ENCODE results near the gene SUSD5.

GRCh38 chr3:33170531-33170930 is 48.1 kb downstream of the SUSD5 start:
- TF ChIP-seq CTCF (IDR thresholded peaks at IDR 0.05), result no peak
- no peak for TF ChIP-seq EZH2 (IDR thresholded peaks at IDR 0.05)

Measured in neural progenitor cell (in vitro differentiated cells).